GM18867 (cell line): ENCODE data around the gene HNMT.
A peak's percentile ranks its signal among the peaks of the same experiment; 100 is the strongest.
"Not testable (repeated sequence)": the region's sequence is repeated elsewhere in the genome, so short reads cannot be mapped to it uniquely, and the experiment has no call there.

ENCODE experiments used
- ATAC-seq: cut with Tn5 transposase; IDR thresholded peaks from one replicate; pipeline ENCODE4 v1.9.1; 2021; ENCODE audit warnings: mild to moderate bottlenecking, moderate library complexity; ENCODE audit not compliant: unreplicated experiment

HNMT gene

GRCh38 chr2:137945229-137945628 lies 19.0 kb upstream of the HNMT start:
- ATAC-seq = no peak

- ATAC-seq = no peak
Measured at GRCh38 chr2:137946227-137946626, 18.0 kb upstream of the HNMT start.

DNA sequence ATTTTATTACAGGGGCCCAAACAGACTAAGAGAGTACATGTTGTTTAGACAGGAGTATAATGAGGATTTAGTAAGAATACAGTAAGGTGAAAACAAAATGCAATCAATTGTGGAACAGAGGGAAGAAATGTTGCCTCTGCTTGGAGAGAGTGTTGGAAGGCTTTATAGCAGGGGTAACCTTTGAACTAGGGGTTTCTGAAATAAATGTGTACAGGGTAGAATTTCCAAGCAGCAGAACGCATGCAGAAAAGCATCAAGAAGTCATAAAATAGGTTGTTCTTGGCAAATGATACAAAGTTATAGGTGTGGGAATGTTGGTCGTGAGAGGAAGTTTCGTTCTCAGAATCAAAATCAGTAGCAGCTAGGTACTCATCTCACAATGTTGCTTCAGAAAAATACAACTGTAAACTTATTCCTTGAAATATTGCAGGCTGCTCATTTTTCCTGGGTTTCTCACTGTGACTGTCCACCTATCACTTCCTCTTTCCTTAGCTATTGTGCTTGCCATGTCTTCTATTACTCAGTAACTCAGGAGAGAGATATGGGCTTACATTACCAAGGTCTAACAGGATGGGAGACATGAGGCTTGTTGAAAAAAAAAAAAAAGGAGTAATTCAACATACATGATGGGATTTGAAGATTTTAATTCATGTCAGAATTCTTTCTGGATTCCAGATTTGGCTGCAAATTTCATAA lies 17.1 kb upstream of the HNMT start:
- no peak for ATAC-seq

DNA sequence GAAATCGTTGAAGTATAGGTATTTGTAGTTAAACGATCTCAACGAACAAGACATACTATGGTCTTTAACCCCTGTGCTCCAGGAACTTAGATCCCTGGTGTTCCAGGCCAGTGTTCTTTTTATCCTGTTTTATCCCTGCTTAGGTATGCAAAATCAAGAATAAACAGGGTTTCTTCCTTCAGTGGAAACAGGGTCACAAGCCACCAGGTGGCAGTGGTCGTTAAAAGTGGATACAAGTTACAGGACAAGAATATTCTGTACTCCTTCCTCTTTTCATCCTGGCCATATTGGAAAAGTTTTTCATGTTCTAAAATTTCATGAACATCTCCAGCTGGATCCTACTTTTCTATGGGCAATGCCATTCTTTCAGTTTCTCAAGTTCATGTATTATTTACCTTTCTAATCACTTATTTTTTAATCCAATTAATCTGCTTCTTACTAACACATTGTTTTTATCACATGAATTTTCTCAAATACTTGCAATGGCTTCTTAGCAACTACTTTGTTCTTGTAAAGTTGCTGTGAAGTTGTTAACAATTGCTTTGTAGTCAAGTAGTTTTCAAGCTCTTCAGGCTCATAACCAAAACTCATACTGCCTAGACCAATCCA lies 16.4 kb upstream of the HNMT start:
- ATAC-seq = no peak

DNA sequence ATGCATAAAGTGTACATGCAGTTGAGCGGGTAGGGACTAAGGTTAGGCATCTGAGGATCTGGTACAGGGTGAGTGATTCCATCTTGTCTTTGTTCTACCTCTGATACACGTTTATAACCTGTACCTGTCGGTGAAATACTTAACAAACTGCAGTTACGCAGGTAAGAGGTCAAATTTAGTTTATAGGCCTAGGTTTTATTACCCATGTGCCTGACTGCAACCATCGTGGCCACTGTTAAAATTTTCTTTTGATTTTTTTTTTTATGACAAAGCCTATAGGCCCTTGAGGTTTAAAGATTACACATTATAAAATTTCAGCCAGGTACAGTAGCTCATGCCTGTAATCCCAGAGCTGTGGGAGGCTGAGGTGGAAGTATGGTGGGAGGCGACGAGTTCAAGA lies 15.4 kb upstream of the HNMT start:
- no peak for ATAC-seq

GRCh38 chr2:137950238-137950637 lies 14.0 kb upstream of the HNMT start:
- no peak for ATAC-seq

- ATAC-seq = no peak
Measured at GRCh38 chr2:137951586-137951985, 12.7 kb upstream of the HNMT start.

DNA sequence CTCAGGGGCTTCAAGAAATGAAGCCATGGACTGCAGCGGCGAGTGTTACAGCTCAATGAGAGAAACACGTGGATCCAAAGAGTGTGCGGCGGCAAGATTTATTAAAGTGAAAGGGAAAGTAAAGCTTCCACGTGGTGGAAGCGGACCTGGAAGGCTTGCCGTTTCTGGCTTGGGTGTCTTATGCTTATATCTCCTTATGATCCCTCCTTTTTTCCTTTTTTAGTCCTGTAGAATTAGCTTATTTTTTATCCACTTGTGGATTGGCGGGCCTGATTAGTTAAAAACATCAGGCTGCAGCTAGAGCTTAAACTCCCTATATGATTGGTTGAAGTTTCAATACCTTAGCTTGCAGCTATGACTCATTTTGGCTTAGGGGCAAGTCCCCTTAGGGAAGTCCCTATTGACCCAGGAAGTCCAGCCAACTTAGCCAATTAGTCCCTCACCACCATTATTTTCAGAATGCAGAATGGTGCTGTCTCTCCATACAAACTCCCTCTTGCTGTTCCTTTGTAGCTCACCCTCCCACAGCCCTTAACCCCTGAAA lies 11.6 kb upstream of the HNMT start:
- peak; percentile 56 for ATAC-seq

DNA sequence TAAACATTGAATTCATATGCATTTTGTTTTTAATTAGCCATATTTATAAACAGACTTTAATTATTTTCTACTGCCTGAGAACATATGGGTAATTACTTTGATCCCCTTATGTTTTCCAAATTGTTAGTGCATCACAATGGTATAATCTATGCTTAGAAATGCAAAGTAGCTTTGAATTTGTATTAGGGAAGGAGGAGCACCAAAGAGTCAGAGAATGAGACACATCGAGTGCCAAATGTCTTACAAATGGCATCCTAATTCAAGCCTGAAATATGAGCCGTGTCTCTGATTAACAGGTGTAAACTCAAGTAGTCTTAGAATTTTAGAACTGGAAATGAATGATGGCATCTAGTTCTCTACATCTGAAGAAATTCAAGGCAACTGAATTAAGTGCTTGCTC lies 8.7 kb upstream of the HNMT start:
- no peak for ATAC-seq

DNA sequence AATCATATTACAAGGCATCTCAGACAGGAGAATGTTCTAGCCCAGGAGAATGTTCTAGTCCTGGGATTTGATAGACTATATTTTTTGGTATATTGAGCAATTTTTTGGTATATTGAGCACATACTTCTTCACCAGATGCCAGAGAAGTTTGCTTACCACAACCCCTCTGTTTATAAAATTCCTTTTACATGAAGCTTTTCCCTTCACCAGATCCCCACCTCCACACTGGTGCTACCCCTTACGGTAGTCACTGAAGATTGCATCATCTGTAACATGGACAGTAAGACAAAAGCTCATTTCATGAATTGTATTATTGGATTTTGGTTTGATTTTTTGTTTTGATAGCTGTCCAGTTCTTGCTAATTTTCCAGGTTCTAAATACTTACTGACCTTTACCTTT lies 7.2 kb upstream of the HNMT start:
- ATAC-seq = no peak

- no peak for ATAC-seq
Measured at GRCh38 chr2:137959166-137959565, 5.1 kb upstream of the HNMT start.

DNA sequence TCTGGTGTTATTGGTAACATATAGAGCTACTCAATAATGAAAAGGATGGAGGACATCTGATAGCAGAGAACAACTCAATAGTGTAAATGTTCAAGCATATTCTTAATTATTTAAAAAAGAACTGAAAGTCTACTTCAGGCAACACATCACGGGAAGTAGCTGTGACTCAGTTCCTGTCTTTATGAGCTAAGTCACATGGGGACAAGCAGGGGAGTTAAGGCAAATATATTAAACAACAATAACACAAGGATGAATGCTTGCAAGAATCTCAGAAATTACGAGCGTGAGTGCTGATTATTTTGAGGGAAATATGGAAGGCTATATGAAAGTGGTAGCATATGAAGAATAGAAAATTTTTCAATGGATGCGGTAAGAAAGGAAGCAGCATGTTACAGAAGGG lies 4.0 kb upstream of the HNMT start:
- ATAC-seq = no peak

GRCh38 chr2:137961602-137962001 lies 2.7 kb upstream of the HNMT start:
- ATAC-seq = no peak

- ATAC-seq = no peak
Measured at GRCh38 chr2:137963535-137964065, 673 bp upstream of the HNMT start.

DNA sequence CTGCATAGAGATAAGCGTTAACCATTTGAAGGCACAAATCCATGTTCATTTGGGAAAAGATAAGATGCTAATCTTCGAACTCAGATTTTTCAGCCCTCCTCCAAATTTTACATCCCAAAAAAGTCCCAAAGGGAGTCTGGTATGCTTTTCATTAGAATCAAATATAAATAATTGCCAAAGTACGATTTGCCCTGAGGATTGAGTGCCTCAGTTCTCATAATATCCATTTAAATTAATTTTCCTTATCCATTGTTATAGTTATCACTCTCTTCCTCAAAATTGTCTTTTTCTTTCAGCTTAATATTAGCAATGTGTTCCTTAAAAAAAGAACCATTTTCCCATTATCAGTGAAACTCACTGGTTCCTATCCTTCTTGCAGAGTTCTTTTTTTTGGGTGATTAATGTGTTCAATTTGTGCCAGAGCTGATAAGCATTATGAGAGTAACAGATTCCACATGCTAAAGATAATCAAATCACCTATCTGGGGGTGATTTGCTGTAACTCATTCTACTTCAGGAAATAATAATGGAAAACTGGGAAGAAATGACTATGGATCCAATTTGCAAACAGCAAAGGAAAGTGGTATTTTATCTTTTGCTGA lies 686 bp downstream of the HNMT start:
- ATAC-seq = no peak

DNA sequence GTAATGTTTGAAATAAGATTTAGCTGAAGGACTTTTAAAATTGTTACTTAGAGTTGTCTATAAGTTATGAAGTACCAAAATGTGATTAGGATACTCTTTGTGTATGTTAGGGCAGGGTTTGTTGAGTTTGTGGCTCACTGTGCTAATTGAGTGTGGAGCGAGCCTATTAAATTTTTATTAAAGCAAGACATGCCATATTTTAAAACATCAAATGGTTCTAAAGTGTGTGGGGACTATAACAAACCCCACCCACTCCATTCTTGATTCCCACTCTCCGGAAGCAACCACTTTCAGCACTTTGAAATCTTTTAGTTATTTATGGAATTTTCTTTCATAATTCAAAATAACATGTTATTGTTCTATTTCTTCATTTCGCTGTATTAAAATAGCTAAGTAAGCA lies 1.8 kb downstream of the HNMT start:
- ATAC-seq = no peak

GRCh38 chr2:137967042-137967441 lies 2.8 kb downstream of the HNMT start:
- no peak for ATAC-seq

- ATAC-seq = no peak
Measured at GRCh38 chr2:137968477-137969417, 4.5 kb downstream of the HNMT start.

GRCh38 chr2:137969418-137969765 lies 5.1 kb downstream of the HNMT start:
- ATAC-seq = no peak

GRCh38 chr2:137969876-137970275 lies 5.6 kb downstream of the HNMT start:
- no peak for ATAC-seq

GRCh38 chr2:137971259-137971658 lies 7.0 kb downstream of the HNMT start:
- not testable (repeated sequence) for ATAC-seq
